Activated T-helper 1 cell treated with anti-CD3 and anti-CD28 coated beads, Interleukin-2, amount 50 U/mL, for 16 hours (primary cell): ENCODE results near the gene CYSTM1.
"Not testable (repeated sequence)": the region's sequence is repeated elsewhere in the genome, so short reads cannot be mapped to it uniquely, and the experiment has no call there.

Experiments used
- DNase-seq, 2 donors: peaks; one replicate each; pipeline ENCODE4 v3.0.0-alpha.2; 2020; ENCODE audit warnings: low read depth in 1 of 2, low spot score in 1 of 2

Gene CYSTM1

GRCh38 chr5:140148508-140148907 lies 26.5 kb upstream of the CYSTM1 start:
- DNase-seq = no peak

GRCh38 chr5:140150201-140150600 lies 24.8 kb upstream of the CYSTM1 start:
- DNase-seq = no peak

- no peak for DNase-seq
Observed at GRCh38 chr5:140151144-140152021, 23.6 kb upstream of the CYSTM1 start.

GRCh38 chr5:140152022-140152999 lies 22.7 kb upstream of the CYSTM1 start:
- no peak for DNase-seq

GRCh38 chr5:140153255-140153654 lies 21.7 kb upstream of the CYSTM1 start:
- no peak for DNase-seq

- DNase-seq = no peak
Observed at GRCh38 chr5:140153905-140154304, 21.1 kb upstream of the CYSTM1 start.

- not testable (repeated sequence) for DNase-seq
Observed at GRCh38 chr5:140154710-140155381, 20.1 kb upstream of the CYSTM1 start.

GRCh38 chr5:140157032-140157781 lies 17.8 kb upstream of the CYSTM1 start:
- DNase-seq = peak; percentile 72 to 78

- no peak for DNase-seq
Observed at GRCh38 chr5:140159014-140159927, 15.7 kb upstream of the CYSTM1 start.

- no peak for DNase-seq
Observed at GRCh38 chr5:140162275-140162674, 12.7 kb upstream of the CYSTM1 start.

GRCh38 chr5:140162781-140163180 lies 12.2 kb upstream of the CYSTM1 start:
- DNase-seq = no peak

GRCh38 chr5:140165101-140165922 lies 9.7 kb upstream of the CYSTM1 start:
- DNase-seq = no peak

GRCh38 chr5:140165923-140166270 lies 9.1 kb upstream of the CYSTM1 start:
- DNase-seq = no peak

- DNase-seq = no peak
Observed at GRCh38 chr5:140166911-140167310, 8.1 kb upstream of the CYSTM1 start.

- DNase-seq = no peak
Observed at GRCh38 chr5:140168371-140168770, 6.6 kb upstream of the CYSTM1 start.

- DNase-seq = no peak
Observed at GRCh38 chr5:140169410-140169809, 5.6 kb upstream of the CYSTM1 start.

GRCh38 chr5:140172483-140172882 lies 2.5 kb upstream of the CYSTM1 start:
- DNase-seq = no peak

- no peak for DNase-seq
Observed at GRCh38 chr5:140174014-140174413, 974 bp upstream of the CYSTM1 start.
